ENCODE results near the gene DGCR8. TPM values are rescaled to one million over a fixed set of nuclear protein-coding genes. Genes with fewer than 3 reads are reported as not detected.

DGCR8 gene
- total RNA-seq, 1 donor from 2014 or later: 30.5 TPM

GRCh38 chr22:20143883-20144665 lies 64.0 kb downstream of the DGCR8 start:
- Histone ChIP-seq H3K4me3 (ENCODE audit: low read depth, low read length) (no peak overlapping the region), H3K27me3 (ENCODE audit: control insufficient read depth, insufficient read depth, low read length) (no peaks in the 10 kb centered on the region), H3K36me3 (ENCODE audit: control insufficient read depth, insufficient read depth, low read length) (peaks cover 11% of the 10 kb centered on the region)
- FAIRE-seq: no peak
- DNase-seq (ENCODE audit: low read depth): no peak
- no peak for TF ChIP-seq CTCF (IDR thresholded peaks at IDR 0.05; ENCODE audit: insufficient read depth, low read length, severe bottlenecking)

GRCh38 chr22:20145206-20145831 lies 65.3 kb downstream of the DGCR8 start:
- H3K36me3 ChIP-seq (ENCODE audit: control insufficient read depth, insufficient read depth, low read length): peaks cover 5% of the 10 kb centered on the region
- FAIRE-seq: no peak
- no peak overlapping the region for H3K4me3 ChIP-seq (ENCODE audit: low read depth, low read length)
- DNase-seq (ENCODE audit: low read depth): no peak
- TF ChIP-seq CTCF (IDR thresholded peaks at IDR 0.05; ENCODE audit: insufficient read depth, low read length, severe bottlenecking): no peak
- H3K27me3 ChIP-seq (ENCODE audit: control insufficient read depth, insufficient read depth, low read length): no peaks in the 10 kb centered on the region

GRCh38 chr22:20145832-20146223 lies 65.8 kb downstream of the DGCR8 start:
- FAIRE-seq: no peak
- H3K27me3 ChIP-seq (ENCODE audit: control insufficient read depth, insufficient read depth, low read length): no peaks in the 10 kb centered on the region
- no peak for DNase-seq (ENCODE audit: low read depth)
- H3K4me3 ChIP-seq (ENCODE audit: low read depth, low read length): no peak overlapping the region
- peaks cover 5% of the 10 kb centered on the region for H3K36me3 ChIP-seq (ENCODE audit: control insufficient read depth, insufficient read depth, low read length)
- TF ChIP-seq CTCF (IDR thresholded peaks at IDR 0.05; ENCODE audit: insufficient read depth, low read length, severe bottlenecking): no peak

GRCh38 chr22:20146777-20147176 lies 66.7 kb downstream of the DGCR8 start:
- H3K4me3 ChIP-seq (ENCODE audit: low read depth, low read length): no peak overlapping the region
- H3K36me3 ChIP-seq (ENCODE audit: control insufficient read depth, insufficient read depth, low read length): peaks cover 5% of the 10 kb centered on the region
- DNase-seq (ENCODE audit: low read depth) (no peak), FAIRE-seq (no peak)
- TF ChIP-seq CTCF (IDR thresholded peaks at IDR 0.05; ENCODE audit: insufficient read depth, low read length, severe bottlenecking): no peak
- H3K27me3 ChIP-seq (ENCODE audit: control insufficient read depth, insufficient read depth, low read length): no peaks in the 10 kb centered on the region

- no peak overlapping the region for H3K4me3 ChIP-seq (ENCODE audit: low read depth, low read length)
- no peak for DNase-seq (ENCODE audit: low read depth)
- TF ChIP-seq CTCF (IDR thresholded peaks at IDR 0.05; ENCODE audit: insufficient read depth, low read length, severe bottlenecking): no peak
- no peaks in the 10 kb centered on the region for H3K27me3 ChIP-seq (ENCODE audit: control insufficient read depth, insufficient read depth, low read length)
- no peak for FAIRE-seq
- H3K36me3 ChIP-seq (ENCODE audit: control insufficient read depth, insufficient read depth, low read length): peaks cover 5% of the 10 kb centered on the region
Measured at GRCh38 chr22:20147237-20147988, 67.4 kb downstream of the DGCR8 start.
